K562 (cell line): ENCODE results near the gene TREH. TPM values are rescaled to one million over a fixed set of nuclear protein-coding genes. Genes with fewer than 3 reads are reported as not detected.

Source experiments
- CBX8 ChIP-seq: fragments of 200-600 bp; sonication (generic); IDR thresholded peaks from 2 replicates; pipeline ENCODE4 v1.6.1; 2012; ENCODE audit warnings: borderline replicate concordance, mixed run types, low read depth, mild to moderate bottlenecking, moderate library complexity, mixed read lengths, low read length, control low read depth, inconsistent platforms; ENCODE audit not compliant: poor library complexity, severe bottlenecking; ENCODE audit errors: extremely low read depth
- CHAMP1 ChIP-seq: fragments of 450-650 bp; IDR thresholded peaks from 2 replicates; pipeline ENCODE4 v1.6.1; 2016; ENCODE audit warnings: mild to moderate bottlenecking
- ELF4 ChIP-seq: fragments of 450-650 bp; formaldehyde crosslinking; IDR thresholded peaks from 2 replicates; pipeline ENCODE4 v1.4.0; 2022; ENCODE audit warnings: missing genetic modification characterization
- GTF2E2 ChIP-seq: fragments of 200-800 bp; sonication (Bioruptor generic); IDR thresholded peaks from 2 replicates; pipeline ENCODE4 v1.6.1; 2016; ENCODE audit warnings: missing genetic modification characterization, missing compliant biosample characterization
- IRF1 ChIP-seq: sonication (generic); formaldehyde crosslinking; IDR thresholded peaks from 2 replicates; pipeline ENCODE4 v1.8.0; 2022; ENCODE audit warnings: missing genetic modification reagents, mild to moderate bottlenecking, borderline replicate concordance
- JUNB ChIP-seq: fragments of 450-650 bp; formaldehyde crosslinking; conservative IDR thresholded peaks from 2 replicates; pipeline ENCODE4 v1.4.0; 2020; ENCODE audit warnings: mild to moderate bottlenecking
- NR2C2 ChIP-seq, 2 experiments: fragments of 200-800 bp in 1 of 2; sonication (Bioruptor generic) in 1 of 2; sonication (generic) in 1 of 2; formaldehyde crosslinking in 1 of 2; IDR thresholded peaks; 2 replicates each; pipeline versions ENCODE4 v1.6.1 to v1.8.0; 2016 to 2022; ENCODE audit warnings: mild to moderate bottlenecking in 1 of 2, missing compliant biosample characterization in 1 of 2, missing genetic modification characterization in 1 of 2, missing genetic modification reagents in 1 of 2
- RBM22 ChIP-seq: fragments of 200-400 bp; formaldehyde crosslinking; IDR thresholded peaks from 2 replicates; pipeline ENCODE4 v1.6.1; 2018; ENCODE audit warnings: low read length, low read depth; ENCODE audit not compliant: poor library complexity, severe bottlenecking
- SRSF9 ChIP-seq: fragments of 200-400 bp; formaldehyde crosslinking; IDR thresholded peaks from 2 replicates; pipeline ENCODE4 v1.6.1; 2017; ENCODE audit warnings: low read depth, low read length, borderline replicate concordance
- USF1 ChIP-seq: sonication (generic); formaldehyde crosslinking; IDR thresholded peaks from 2 replicates; pipeline ENCODE4 v1.9.0; 2022; ENCODE audit warnings: mild to moderate bottlenecking, missing genetic modification reagents
- ZFP30 ChIP-seq: fragments of 250-450 bp; sonication (Bioruptor Pico); IDR thresholded peaks from 2 replicates; pipeline ENCODE4 v1.8.0; 2022; ENCODE audit warnings: moderate library complexity, mild to moderate bottlenecking, inconsistent platforms, borderline replicate concordance
- ZNF407 ChIP-seq: fragments of 450-650 bp; IDR thresholded peaks from 2 replicates; pipeline ENCODE4 v1.6.1; 2016; ENCODE audit warnings: low read depth
- ZNF764 ChIP-seq: fragments of 250-450 bp; sonication (Bioruptor Pico); IDR thresholded peaks from 2 replicates; pipeline ENCODE4 v1.4.0; 2020; ENCODE audit warnings: low read depth, mild to moderate bottlenecking, moderate library complexity
- ZNF778 ChIP-seq: fragments of 450-650 bp; formaldehyde crosslinking; IDR thresholded peaks from 2 replicates; pipeline ENCODE4 v1.4.0; 2020; ENCODE audit warnings: mild to moderate bottlenecking, moderate library complexity
- polyA plus RNA-seq, 8 experiments: library from polyadenylated mRNA; depleted of rRNA in 4 of 8; stranded (reverse) in 5 of 8; unstranded in 3 of 8; fragments of >200 nt; fragmentation: Nextera tagmentation in 2 of 8; fragmentation: Illumina TruSeq in 1 of 8; extraction: Ambion mirVana in 2 of 8; extraction: Trizol in 1 of 8; gene quantifications; 2 replicates each; pipeline versions ENCODE4 v1.2.1 to v1.2.3, GENCODE V29; 2011 to 2014; ENCODE audit warnings: inconsistent platforms in 1 of 8, missing spikeins in 1 of 8
- total RNA-seq, 7 experiments: library from RNA; depleted of rRNA in 6 of 7; stranded (reverse); fragments of >200 nt in 6 of 7; fragmentation: Illumina TruSeq in 2 of 7; extraction: Trizol in 2 of 7; gene quantifications; 2 replicates each; pipeline versions ENCODE4 v1.2.1 to v1.2.3, GENCODE V29; 2011 to 2021; ENCODE audit warnings: low replicate concordance in 1 of 7

TREH gene
- total and polyA plus RNA-seq, 9 of the 15 experiments (the other 6 are each of a cell fraction or from before 2014, with no cell fraction given): 0.09 to 0.20 (median 0.11) TPM; not detected in 6

GRCh38 chr11:118621071-118621783 is 58.2 kb downstream of the TREH start (continued):
- TF ChIP-seq JUNB (CRISPR knock-in tag) (no peak), CBX8 (no peak), IRF1 (CRISPR knock-in tag) (no peak), ZNF778 (no peak), NR2C2 (CRISPR knock-in tag; IDR thresholded peaks at IDR 0.05) (no peak), NR2C2 (tag; IDR thresholded peaks at IDR 0.05) (peak; percentile 76), RBM22 (no peak), ZNF407 (no peak), USF1 (CRISPR knock-in tag) (no peak), ZFP30 (CRISPR knock-in tag) (no peak), GTF2E2 (tag) (no peak), CHAMP1 (no peak), SRSF9 (no peak), ZNF764 (CRISPR knock-in tag) (no peak), ELF4 (CRISPR knock-in tag) (peak; percentile 68; the same call in 1 of the 2 replicates)
